Smooth muscle cell (in vitro differentiated cells): ENCODE measurements around the gene TAB3. TPM values are rescaled to one million over a fixed set of nuclear protein-coding genes. Genes with fewer than 3 reads are reported as not detected.

Experiments used
- DNase-seq: peaks from one replicate; lab custom pipeline; 2025; ENCODE audit not compliant: unreplicated experiment; lab: John Stamatoyannopoulos, UW
- H2AFZ ChIP-seq: fragments of 200-600 bp; sonication (generic); 2 replicates; pipeline ENCODE4 v1.6.0; 2016; ENCODE audit warnings: antibody characterized with exemption, low read depth, mild to moderate bottlenecking
- H3F3A ChIP-seq: fragments of 200-600 bp; sonication (generic); 2 replicates; pipeline ENCODE4 v1.6.0; 2017; ENCODE audit warnings: antibody characterized with exemption, low read depth
- H3K27ac ChIP-seq: fragments of 200-600 bp; sonication (generic); 2 replicates; pipeline ENCODE4 v1.5.1; 2016; ENCODE audit warnings: low read depth, mild to moderate bottlenecking
- H3K27me3 ChIP-seq: fragments of 200-600 bp; sonication (generic); 2 replicates; pipeline ENCODE4 v1.6.1; 2016; ENCODE audit warnings: low read depth, mild to moderate bottlenecking
- H3K36me3 ChIP-seq: fragments of 200-600 bp; sonication (generic); 2 replicates; pipeline ENCODE4 v1.5.1; 2016; ENCODE audit warnings: low read depth
- H3K4me1 ChIP-seq: fragments of 200-600 bp; sonication (generic); 2 replicates; pipeline ENCODE4 v1.5.1; 2016; ENCODE audit warnings: low read depth
- H3K4me2 ChIP-seq: fragments of 200-600 bp; sonication (generic); 2 replicates; pipeline ENCODE4 v1.6.0; 2016; ENCODE audit warnings: mild to moderate bottlenecking
- H3K4me3 ChIP-seq: fragments of 200-600 bp; sonication (generic); 2 replicates; pipeline ENCODE4 v1.5.1; 2016; ENCODE audit warnings: mild to moderate bottlenecking
- H3K79me2 ChIP-seq: fragments of 200-600 bp; sonication (generic); 2 replicates; pipeline ENCODE4 v1.6.0; 2016; ENCODE audit warnings: low read depth, mild to moderate bottlenecking
- H3K9ac ChIP-seq: fragments of 200-600 bp; sonication (generic); 2 replicates; pipeline ENCODE4 v1.6.0; 2016; ENCODE audit warnings: low read depth
- H3K9me3 ChIP-seq: fragments of 200-600 bp; sonication (generic); replicated peaks from 2 replicates; pipeline ENCODE4 v1.5.1; 2016; ENCODE audit warnings: low read depth
- H4K20me1 ChIP-seq: fragments of 200-600 bp; sonication (generic); 2 replicates; pipeline ENCODE4 v1.6.0; 2016; ENCODE audit warnings: low read depth
- WGBS: methylation state at CpG from one replicate; pipeline ENCODE4 v1.1.7; 2016; ENCODE audit warnings: low lambda C conversion rate; 5-methylcytosine and 5-hydroxymethylcytosine counted together
- polyA plus RNA-seq: library from polyadenylated mRNA; unstranded; fragments of >200 nt; fragmentation: Nextera tagmentation; extraction: Ambion mirVana; gene quantifications from 2 replicates; pipeline ENCODE4 v1.2.1, GENCODE V29; 2016
- total RNA-seq: library from RNA; depleted of rRNA; stranded (reverse); fragments of >200 nt; gene quantifications from 2 replicates; pipeline ENCODE4 v1.2.3, GENCODE V29; 2014
- TF ChIP-seq, protein P1 (sequence below): fragments of 200-600 bp; sonication (generic); IDR thresholded peaks from 2 replicates; pipeline ENCODE4 v1.5.1; 2017; ENCODE audit warnings: borderline replicate concordance, mild to moderate bottlenecking, antibody characterized with exemption; ENCODE audit not compliant: insufficient read depth, poor library complexity, severe bottlenecking

The TAB3 gene
- total and polyA plus RNA-seq, 2 experiments from 2014 or later: 4.8 to 31.9 TPM

DNA sequence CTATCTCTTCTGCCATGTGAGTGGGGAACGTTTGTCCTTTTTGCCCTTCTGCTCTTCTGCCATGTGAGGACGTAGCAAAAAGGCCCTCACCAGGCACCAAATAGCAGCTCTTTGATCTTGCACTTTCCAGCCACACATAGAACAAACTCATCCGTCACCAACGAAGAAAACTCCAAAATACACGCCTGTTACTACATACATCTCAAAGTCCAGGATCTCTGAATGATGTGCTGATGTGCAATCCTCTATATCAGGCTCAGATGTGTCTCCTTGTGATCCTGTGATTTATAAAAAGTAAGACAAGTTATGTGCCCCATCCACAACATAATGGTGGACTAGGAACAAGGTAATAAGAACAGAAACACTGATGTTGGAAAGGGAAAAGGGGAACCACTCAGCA, 9.8 kb upstream of the TAB3 start:
- Histone ChIP-seq H4K20me1 (no peaks in the 10 kb centered on the region), H3K4me3 (no peak overlapping the region), H2AFZ (no peak overlapping the region), H3K9ac (no peak overlapping the region), H3K4me2 (no peak overlapping the region), H3K4me1 (no peaks in the 10 kb centered on the region), H3K27ac (no peak overlapping the region), H3K36me3 (no peaks in the 10 kb centered on the region), H3K9me3 (no peaks in the 10 kb centered on the region), H3K27me3 (no peaks in the 10 kb centered on the region), H3F3A (no peaks in the 10 kb centered on the region), H3K79me2 (no peaks in the 10 kb centered on the region)
- 67% methylated on average over 5 of the region's 5 CpGs for WGBS
- TF ChIP-seq, protein P1, sequence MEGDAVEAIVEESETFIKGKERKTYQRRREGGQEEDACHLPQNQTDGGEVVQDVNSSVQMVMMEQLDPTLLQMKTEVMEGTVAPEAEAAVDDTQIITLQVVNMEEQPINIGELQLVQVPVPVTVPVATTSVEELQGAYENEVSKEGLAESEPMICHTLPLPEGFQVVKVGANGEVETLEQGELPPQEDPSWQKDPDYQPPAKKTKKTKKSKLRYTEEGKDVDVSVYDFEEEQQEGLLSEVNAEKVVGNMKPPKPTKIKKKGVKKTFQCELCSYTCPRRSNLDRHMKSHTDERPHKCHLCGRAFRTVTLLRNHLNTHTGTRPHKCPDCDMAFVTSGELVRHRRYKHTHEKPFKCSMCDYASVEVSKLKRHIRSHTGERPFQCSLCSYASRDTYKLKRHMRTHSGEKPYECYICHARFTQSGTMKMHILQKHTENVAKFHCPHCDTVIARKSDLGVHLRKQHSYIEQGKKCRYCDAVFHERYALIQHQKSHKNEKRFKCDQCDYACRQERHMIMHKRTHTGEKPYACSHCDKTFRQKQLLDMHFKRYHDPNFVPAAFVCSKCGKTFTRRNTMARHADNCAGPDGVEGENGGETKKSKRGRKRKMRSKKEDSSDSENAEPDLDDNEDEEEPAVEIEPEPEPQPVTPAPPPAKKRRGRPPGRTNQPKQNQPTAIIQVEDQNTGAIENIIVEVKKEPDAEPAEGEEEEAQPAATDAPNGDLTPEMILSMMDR: no peak
- no peak for DNase-seq

DNA sequence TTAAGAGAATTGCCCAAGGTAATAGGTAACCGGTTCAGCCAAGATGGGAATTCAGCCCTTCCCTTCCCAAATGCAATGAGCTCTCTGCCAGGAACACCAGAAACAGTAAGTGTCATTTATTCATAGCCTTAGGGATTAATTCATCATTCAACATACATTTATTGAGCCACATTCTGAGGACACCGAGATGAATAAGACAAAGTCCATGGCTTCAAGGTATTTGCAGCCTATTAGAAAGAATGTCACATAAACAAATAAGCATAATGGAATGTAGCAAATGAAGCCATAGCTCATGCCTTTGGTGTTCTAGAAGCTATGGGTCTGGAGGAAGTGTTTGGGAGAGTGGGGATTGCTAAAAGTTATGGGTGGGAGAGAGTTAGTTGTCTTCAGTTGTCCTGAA, 6.3 kb upstream of the TAB3 start:
- WGBS: 66% methylated on average over 2 of the region's 2 CpGs
- Histone ChIP-seq H3K4me3 (no peak overlapping the region), H3K9me3 (no peaks in the 10 kb centered on the region), H3K27ac (no peak overlapping the region), H3K9ac (no peak overlapping the region), H3K36me3 (no peaks in the 10 kb centered on the region), H3K4me2 (no peak overlapping the region), H3K79me2 (no peaks in the 10 kb centered on the region), H3K27me3 (no peaks in the 10 kb centered on the region), H4K20me1 (no peaks in the 10 kb centered on the region), H3F3A (no peaks in the 10 kb centered on the region), H2AFZ (no peak overlapping the region), H3K4me1 (no peaks in the 10 kb centered on the region)
- no peak for DNase-seq
- TF ChIP-seq, protein P1: no peak

DNA sequence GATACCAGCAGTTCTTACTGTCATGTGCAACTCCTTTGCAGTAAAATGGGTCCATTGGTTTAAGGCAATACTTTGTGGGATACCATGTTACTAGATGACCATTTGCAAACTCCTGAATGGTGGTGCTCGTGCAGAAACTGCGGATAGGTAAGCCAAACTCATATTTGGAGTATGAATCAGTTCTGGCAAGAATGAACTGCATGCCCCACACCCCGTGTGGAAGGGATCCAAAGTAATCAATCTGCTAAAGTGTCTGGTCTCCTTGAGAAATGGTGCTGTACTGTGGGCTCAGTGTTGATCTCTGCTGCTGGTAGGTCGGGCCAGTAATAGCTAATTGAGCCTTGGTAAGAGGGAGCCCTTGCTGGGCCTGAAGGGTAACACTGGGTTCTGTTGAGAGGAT, 4.2 kb upstream of the TAB3 start:
- Histone ChIP-seq H3K79me2 (no peaks in the 10 kb centered on the region), H3K9me3 (no peaks in the 10 kb centered on the region), H3K4me3 (no peak overlapping the region), H3K27ac (no peak overlapping the region), H2AFZ (no peak overlapping the region), H3K9ac (no peak overlapping the region), H3K36me3 (no peaks in the 10 kb centered on the region), H3K4me2 (no peak overlapping the region), H3K4me1 (no peaks in the 10 kb centered on the region), H3F3A (no peaks in the 10 kb centered on the region), H3K27me3 (no peaks in the 10 kb centered on the region), H4K20me1 (no peaks in the 10 kb centered on the region)
- TF ChIP-seq, protein P1: no peak
- 53% methylated on average over 4 of the region's 4 CpGs for WGBS
- DNase-seq: no peak

DNA sequence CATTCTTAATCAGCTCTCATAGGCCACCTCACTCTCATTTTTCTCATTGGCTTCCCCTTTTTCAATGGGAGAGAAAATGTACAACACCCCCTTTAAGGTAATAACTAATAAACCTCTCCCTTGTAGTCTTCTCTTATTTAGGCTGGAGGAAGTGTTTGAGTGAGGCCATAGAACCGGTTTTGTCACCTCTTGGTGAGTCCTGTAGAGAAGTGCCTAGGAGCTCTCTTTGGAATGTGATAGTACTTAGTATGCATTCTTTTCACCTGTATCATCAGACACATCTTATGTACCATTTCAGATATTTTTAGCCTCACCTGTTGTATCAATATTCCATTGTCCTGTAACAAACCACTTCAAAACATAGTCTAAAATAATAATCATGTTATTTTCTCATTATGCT, 3.5 kb upstream of the TAB3 start:
- Histone ChIP-seq H3K79me2 (peaks cover under 1% of the 10 kb centered on the region), H3K9ac (no peak overlapping the region), H3K36me3 (no peaks in the 10 kb centered on the region), H2AFZ (no peak overlapping the region), H3K27ac (no peak overlapping the region), H3K4me2 (no peak overlapping the region), H3K27me3 (no peaks in the 10 kb centered on the region), H3F3A (no peaks in the 10 kb centered on the region), H4K20me1 (no peaks in the 10 kb centered on the region), H3K4me1 (no peaks in the 10 kb centered on the region), H3K4me3 (no peak overlapping the region), H3K9me3 (no peaks in the 10 kb centered on the region)
- DNase-seq: no peak
- WGBS: 29% methylated on average over 1 of the region's 1 CpG
- TF ChIP-seq, protein P1: no peak
